Common myeloid progenitor, CD34-positive (primary cell): Measurements from ENCODE around the gene EPHB3.

ENCODE experiments used
- CTCF ChIA-PET: fragments of 350-600 bp; sonication (Branson Sonifier 250); formaldehyde crosslinking; loops from one replicate; lab custom pipeline; 2021; ENCODE audit warnings: antibody characterized with exemption; lab: Charles Lee
- POLR2A ChIA-PET: fragments of 350-600 bp; sonication (Branson Sonifier 250); formaldehyde crosslinking; loops from one replicate; lab custom pipeline; 2021; ENCODE audit warnings: antibody characterized with exemption; lab: Charles Lee
- DNase-seq, 3 donors: peaks; one replicate each; pipeline versions ENCODE4 v3.0.0 to v3.0.0-alpha.2; 2013
- H3K27ac ChIP-seq, 2 experiments: 1 replicate in 1 of 2; 2 replicates in 1 of 2; pipeline ENCODE4 v1.7.0; 2013; ENCODE audit warnings: inconsistent platforms in 2 of 2, low read length in 2 of 2, mild to moderate bottlenecking in 2 of 2, low read depth in 1 of 2, moderate library complexity in 1 of 2; ENCODE audit not compliant: severe bottlenecking in 2 of 2, insufficient read depth in 1 of 2, poor library complexity in 1 of 2
- H3K27me3 ChIP-seq, 5 experiments: replicated peaks in 2 of 5; 1 replicate in 3 of 5; 2 replicates in 2 of 5; pipeline versions ENCODE4 v1.6.1 to v1.7.0; 2013; ENCODE audit warnings: low read length in 4 of 5, mild to moderate bottlenecking in 2 of 5, moderate library complexity in 2 of 5, inconsistent platforms in 1 of 5; ENCODE audit not compliant: insufficient read depth in 5 of 5, control insufficient read depth in 4 of 5
- H3K36me3 ChIP-seq, 4 experiments: 1 replicate in 2 of 4; 2 replicates in 2 of 4; pipeline versions ENCODE4 v1.6.1 to v1.7.0; 2013; ENCODE audit warnings: low read length in 3 of 4, control low read depth in 1 of 4, mild to moderate bottlenecking in 1 of 4; ENCODE audit not compliant: control insufficient read depth in 4 of 4, insufficient read depth in 4 of 4
- H3K4me1 ChIP-seq, 4 experiments: 1 replicate in 3 of 4; 2 replicates in 1 of 4; pipeline versions ENCODE4 v1.6.1 to v1.7.1; 2013; ENCODE audit warnings: low read length in 3 of 4, mild to moderate bottlenecking in 3 of 4, control low read depth in 1 of 4, inconsistent platforms in 1 of 4, moderate library complexity in 1 of 4; ENCODE audit not compliant: control insufficient read depth in 4 of 4, insufficient read depth in 4 of 4; ENCODE audit errors: control extremely low read depth in 1 of 4
- H3K4me3 ChIP-seq, 7 experiments: 1 replicate in 4 of 7; 2 replicates in 3 of 7; pipeline versions ENCODE4 v1.5.1 to v1.7.0; 2013; ENCODE audit warnings: mild to moderate bottlenecking in 7 of 7, low read length in 6 of 7, moderate library complexity in 6 of 7, inconsistent platforms in 2 of 7, low read depth in 2 of 7, control low read depth in 1 of 7; ENCODE audit not compliant: insufficient read depth in 4 of 7, control insufficient read depth in 1 of 7; ENCODE audit errors: extremely low read depth in 1 of 7
- H3K9me3 ChIP-seq, 5 experiments: 1 replicate in 4 of 5; 2 replicates in 1 of 5; pipeline versions ENCODE4 v1.6.1 to v1.7.1; 2013; ENCODE audit warnings: low read length in 4 of 5, mild to moderate bottlenecking in 2 of 5, inconsistent platforms in 1 of 5, low read depth in 1 of 5, moderate library complexity in 1 of 5; ENCODE audit not compliant: control insufficient read depth in 4 of 5, insufficient read depth in 2 of 5; ENCODE audit errors: control extremely low read depth in 1 of 5
- WGBS: methylation state at CpG from one replicate; pipeline ENCODE4 v1.1.5; 2013; ENCODE audit not compliant: insufficient coverage; 5-methylcytosine and 5-hydroxymethylcytosine counted together

EPHB3 gene

DNA sequence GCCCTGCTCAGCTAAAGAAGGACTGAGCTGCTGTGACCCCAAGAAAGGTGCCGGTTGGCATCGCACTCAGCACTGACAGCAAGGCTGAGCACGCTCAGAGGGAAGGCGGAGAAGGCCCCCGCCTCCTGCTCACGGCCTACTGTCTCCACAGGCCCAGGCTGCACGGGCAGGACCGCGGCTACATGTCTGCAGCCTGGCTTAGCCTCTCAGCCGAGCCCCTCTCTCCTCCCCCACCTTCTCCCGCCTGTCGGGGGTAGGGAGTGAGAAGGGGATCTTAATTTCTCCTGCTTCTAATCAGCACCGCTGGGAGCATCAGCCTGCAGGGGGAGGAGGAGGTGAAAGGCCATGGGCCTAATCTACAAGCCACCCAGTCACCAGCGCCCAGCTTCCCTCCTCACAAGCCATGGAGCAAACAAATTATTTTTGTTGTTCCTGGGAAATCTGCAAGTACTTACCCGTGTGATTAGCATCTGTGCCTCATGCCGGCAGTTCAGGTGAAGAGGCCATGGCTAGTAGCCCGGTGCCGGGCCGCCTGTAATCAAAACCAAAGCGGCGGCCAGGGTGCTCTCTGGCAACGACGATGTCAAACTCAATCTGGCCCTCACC is 68.1 kb downstream of the EPHB3 start:
- Histone ChIP-seq H3K36me3 (no peaks in the 10 kb centered on the region), H3K27me3 (no peaks in the 10 kb centered on the region), H3K9me3 (no peaks in the 10 kb centered on the region), H3K4me3 (no peak overlapping the region), H3K27ac (no peak overlapping the region), H3K4me1 (peaks cover 0 to 5% (median 2%) of the 10 kb centered on the region in 4 experiments)
- CTCF ChIA-PET: interaction anchor here (1.1 to 2.7 kb wide), 3 partner anchors 9 to 18 kb away, joined by 3 to 8 read pairs (median 5); no protein-coding TSS in a partner anchor
- no peak for DNase-seq
- 98% methylated on average over 14 of the region's 23 CpGs for WGBS
- POLR2A ChIA-PET: no interaction called here

DNA sequence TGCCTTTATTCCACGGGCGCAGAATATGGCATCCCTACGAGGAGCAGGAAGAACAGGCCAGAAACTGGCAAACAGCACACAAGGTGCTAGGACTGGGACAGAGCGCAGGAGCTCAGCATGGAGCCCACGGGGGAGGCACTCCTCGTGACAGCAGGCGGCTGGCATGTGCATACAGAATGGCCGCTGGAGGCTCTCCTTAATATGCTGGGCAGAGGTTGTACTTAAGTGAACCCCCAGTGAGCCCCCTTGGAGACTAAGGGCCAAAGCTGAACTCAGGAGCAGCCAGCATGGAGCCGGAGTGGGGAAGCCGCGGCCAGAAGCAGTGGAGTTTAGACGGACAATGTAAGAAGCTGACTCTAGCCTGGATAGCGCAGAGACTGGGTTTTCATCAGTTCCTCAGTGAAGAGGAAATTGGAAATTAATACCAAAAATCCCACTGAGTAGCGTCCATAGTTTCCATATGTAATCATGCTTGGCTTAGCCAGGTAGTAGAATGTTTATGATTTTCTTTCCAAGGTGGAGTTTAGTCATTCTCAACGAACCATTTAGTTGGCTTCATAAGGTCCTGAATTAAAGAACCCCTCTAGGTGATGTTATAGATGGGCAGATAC is 69.4 kb downstream of the EPHB3 start:
- H3K27ac ChIP-seq: no peak overlapping the region
- no peak for DNase-seq
- no peaks in the 10 kb centered on the region for H3K36me3 ChIP-seq
- ChIA-PET POLR2A (no interaction called here), CTCF (interaction anchor here (2.1 to 2.7 kb wide), 2 partner anchors 8 to 11 kb away, joined by 5 to 8 read pairs; no protein-coding TSS in a partner anchor)
- no peak overlapping the region for H3K4me3 ChIP-seq
- no peaks in the 10 kb centered on the region for H3K27me3 ChIP-seq
- H3K9me3 ChIP-seq: no peaks in the 10 kb centered on the region
- H3K4me1 ChIP-seq: peaks cover 0 to 18% (median 15%) of the 10 kb centered on the region in 4 experiments
- 98% methylated on average over 13 of the region's 15 CpGs for WGBS

DNA sequence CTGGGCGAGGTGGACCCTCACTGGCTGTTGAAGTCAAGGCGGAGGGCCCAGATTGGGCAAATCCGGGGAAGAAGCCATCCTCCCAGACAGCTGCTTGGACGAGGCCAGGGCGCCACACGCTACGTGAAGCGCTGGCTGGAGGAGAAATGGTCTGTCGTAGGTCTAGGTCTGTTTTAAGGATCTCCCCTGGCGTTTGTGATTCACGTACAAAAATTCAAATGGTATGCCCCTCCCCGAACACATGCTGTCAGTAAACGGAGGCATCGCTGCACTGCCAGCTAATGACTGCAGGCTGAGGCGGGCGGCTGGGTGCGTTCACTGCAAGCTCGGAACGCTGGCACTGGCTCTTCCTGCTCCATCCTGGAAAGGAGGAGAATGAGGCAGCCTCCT is 69.9 kb downstream of the EPHB3 start:
- H3K36me3 ChIP-seq: no peaks in the 10 kb centered on the region
- H3K27me3 ChIP-seq: no peaks in the 10 kb centered on the region
- DNase-seq: no peak
- WGBS: 98% methylated on average over 19 of the region's 19 CpGs
- ChIA-PET CTCF (interaction anchor here (2.7 kb wide), 1 partner anchor 11 kb away, joined by 8 read pairs; no protein-coding TSS in a partner anchor), POLR2A (no interaction called here)
- H3K27ac ChIP-seq: no peak overlapping the region
- H3K9me3 ChIP-seq: no peaks in the 10 kb centered on the region
- peaks cover 0 to 23% (median 20%) of the 10 kb centered on the region in 4 experiments for H3K4me1 ChIP-seq
- H3K4me3 ChIP-seq: no peak overlapping the region
